LHCN-M2 (cell line): Measurements from ENCODE around the gene KANSL1. TPM values are rescaled to one million over a fixed set of nuclear protein-coding genes. Genes with fewer than 3 reads are reported as not detected.
A peak's percentile ranks its signal among the peaks of the same experiment; 100 is the strongest.

Experiments
- DNase-seq: peaks from one replicate; pipeline ENCODE4 v3.0.0-alpha.2; 2012; ENCODE audit warnings: low read depth
- total RNA-seq: library from RNA; depleted of rRNA; stranded (reverse); fragments of >200 nt; gene quantifications from 2 replicates; pipeline ENCODE4 v1.2.3, GENCODE V29; 2014

KANSL1 gene
- total RNA-seq, 1 experiment from 2014 or later: 26.3 TPM

DNA sequence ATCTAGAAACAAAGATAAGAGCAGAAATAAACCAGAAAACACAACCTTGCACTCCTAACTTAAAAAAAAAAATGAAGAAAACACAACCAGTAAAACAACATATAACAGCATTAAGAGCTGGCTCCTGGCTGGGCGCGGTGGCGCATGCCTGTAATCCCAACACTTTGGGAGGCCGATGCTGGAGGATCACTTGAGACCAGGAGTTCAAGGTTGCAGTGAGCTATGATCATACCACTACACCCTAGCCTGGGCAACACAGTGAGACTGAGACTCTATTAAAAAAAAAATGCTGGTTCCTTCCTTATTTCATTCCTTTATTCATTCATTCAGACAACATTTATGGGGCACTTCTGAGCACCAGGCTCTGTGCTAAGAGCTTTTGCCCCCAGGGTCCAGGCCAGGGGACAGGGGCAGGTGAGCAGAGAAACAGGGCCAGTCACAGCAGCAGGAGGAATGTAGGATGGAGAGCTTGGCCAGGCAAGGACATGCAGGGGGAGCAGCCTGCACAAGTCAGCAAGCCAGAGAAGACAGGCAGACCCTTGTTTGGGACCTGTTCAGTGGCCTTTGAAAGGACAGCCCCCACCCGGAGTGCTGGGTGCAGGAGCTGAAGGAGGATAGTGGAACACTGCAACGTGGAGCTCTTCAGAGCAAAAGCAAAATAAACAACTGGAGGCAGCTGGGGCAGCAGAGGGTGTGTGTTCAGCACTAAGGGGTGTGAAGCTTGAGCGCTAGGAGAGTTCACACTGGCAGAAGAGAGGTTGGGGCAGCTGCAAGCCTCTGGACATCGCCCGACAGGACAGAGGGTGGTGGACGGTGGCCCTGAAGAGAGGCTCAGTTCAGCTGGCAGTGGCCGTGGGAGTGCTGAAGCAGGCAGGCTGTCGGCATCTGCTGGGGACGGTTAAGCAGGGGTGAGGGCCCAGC lies 191.6 kb downstream of the KANSL1 start:
- no peak for DNase-seq

DNA sequence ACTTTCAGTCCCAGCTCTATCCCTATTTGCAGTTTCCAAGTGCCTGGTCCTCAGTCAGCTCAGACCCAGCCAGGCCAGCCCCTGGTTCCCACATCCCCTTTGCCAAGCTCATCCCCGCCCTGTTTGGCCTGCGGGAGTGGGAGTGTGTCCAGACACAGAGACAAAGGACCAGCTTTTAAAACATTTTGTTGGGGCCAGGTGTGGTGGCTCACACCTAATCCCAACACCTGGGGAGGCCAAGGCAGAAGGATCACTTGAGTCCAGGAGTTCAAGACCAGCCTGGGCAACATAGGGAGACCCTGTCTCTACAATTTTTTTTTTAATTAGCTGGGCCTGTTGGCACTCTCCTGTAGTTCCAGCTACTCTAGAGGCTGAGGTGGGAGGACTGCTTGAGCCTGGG lies 192.5 kb downstream of the KANSL1 start:
- DNase-seq: no peak

DNA sequence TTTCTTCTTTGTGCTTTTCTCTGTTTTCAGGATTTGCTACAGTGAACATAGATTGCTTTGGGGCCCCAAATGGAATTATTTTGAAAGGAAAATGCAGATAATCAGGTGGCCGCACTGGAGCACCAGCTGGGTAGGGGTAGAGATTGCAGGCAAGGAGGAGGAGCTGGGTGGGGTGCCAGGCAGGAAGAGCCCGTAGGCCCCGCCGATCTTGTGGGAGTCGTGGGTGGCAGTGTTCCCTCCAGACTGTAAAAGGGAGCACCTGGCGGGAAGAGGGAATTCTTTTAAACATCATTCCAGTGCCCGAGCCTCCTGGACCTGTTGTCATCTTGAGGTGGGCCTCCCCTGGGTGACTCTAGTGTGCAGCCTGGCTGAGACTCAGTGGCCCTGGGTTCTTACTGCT lies 192.9 kb downstream of the KANSL1 start:
- DNase-seq: no peak

DNA sequence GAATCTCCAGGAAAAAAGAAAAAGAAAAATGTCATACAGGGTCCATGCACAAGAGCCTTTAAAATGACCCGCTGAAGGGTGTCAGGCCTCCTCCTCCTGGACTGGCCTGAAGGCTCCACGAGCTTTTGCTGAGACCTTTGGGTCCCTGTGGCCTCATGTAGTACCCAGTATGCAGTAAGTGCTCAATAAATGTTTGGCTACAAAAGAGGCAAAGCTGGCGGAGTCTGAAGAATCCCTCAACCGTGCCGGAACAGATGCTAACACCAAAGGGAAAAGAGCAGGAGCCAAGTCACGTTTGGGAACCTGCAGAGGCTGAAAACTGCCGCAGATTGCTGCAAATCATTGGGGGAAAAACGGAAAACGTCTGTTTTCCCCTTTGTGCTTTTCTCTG lies 193.3 kb downstream of the KANSL1 start:
- no peak for DNase-seq

DNA sequence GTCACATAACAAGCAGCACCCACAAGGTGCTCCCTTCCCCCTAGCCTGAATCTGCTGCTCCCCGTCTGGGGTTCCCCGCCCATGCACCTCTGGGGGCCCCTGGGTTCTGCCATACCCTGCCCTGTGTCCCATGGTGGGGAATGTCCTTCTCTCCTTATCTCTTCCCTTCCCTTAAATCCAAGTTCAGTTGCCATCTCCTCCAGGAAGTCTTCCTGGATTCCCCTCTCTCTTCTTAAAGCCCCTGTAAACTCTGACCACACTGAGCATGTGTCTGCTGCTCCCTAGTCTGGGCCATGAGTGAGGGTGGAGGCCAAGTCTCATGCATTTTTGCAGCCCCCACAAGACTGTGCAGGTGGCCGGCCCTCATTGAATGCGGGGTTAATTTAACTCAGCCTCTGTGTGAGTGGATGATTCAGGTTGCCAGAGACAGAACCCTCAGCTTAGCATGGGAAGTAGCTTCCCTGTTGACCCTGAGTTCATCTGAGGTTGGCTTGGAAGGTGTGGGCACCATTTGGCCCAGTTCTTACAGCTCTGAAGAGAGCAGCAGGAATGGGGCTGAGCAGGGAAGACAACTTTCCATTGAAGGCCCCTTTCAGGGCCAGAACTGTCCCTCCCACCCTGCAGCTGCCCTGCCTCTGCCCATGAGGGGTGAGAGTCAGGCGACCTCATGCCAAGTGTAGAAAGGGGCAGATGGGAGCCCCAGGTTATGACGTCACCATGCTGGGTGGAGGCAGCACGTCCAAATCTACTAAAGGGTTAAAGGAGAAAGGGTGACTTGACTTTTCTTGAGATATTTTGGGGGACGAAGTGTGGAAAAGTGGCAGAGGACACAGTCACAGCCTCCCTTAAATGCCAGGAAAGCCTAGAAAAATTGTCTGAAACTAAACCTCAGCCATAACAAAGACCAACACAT lies 194.0 kb downstream of the KANSL1 start, which contains the start of gene STH:
STH (plus strand) TSS at position 264 of the 913 bp plus-strand sequence; CDS start at position 294, 30 bp downstream.
- no peak for DNase-seq

DNA sequence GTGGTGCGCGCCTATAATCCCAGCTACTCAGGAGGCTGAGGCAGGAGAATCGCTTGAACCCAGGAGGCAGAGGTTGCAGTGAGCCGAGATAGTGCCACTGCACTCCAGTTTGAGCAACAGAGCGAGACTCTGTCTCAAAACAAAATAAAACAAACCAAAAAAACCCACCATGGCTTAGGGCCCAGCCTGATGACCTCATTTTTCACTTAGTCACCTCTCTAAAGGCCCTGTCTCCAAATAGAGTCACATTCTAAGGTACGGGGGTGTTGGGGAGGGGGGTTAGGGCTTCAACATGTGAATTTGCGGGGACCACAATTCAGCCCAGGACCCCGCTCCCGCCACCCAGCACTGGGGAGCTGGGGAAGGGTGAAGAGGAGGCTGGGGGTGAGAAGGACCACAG lies 195.6 kb downstream of the KANSL1 start:
- peak; percentile 30 for DNase-seq

DNA sequence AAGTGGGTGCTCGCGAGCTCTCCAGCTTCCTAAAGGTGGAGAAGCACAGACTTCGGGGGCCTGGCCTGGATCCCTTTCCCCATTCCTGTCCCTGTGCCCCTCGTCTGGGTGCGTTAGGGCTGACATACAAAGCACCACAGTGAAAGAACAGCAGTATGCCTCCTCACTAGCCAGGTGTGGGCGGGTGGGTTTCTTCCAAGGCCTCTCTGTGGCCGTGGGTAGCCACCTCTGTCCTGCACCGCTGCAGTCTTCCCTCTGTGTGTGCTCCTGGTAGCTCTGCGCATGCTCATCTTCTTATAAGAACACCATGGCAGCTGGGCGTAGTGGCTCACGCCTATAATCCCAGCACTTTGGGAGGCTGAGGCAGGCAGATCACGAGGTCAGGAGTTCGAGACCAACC lies 196.1 kb downstream of the KANSL1 start:
- no peak for DNase-seq

DNA sequence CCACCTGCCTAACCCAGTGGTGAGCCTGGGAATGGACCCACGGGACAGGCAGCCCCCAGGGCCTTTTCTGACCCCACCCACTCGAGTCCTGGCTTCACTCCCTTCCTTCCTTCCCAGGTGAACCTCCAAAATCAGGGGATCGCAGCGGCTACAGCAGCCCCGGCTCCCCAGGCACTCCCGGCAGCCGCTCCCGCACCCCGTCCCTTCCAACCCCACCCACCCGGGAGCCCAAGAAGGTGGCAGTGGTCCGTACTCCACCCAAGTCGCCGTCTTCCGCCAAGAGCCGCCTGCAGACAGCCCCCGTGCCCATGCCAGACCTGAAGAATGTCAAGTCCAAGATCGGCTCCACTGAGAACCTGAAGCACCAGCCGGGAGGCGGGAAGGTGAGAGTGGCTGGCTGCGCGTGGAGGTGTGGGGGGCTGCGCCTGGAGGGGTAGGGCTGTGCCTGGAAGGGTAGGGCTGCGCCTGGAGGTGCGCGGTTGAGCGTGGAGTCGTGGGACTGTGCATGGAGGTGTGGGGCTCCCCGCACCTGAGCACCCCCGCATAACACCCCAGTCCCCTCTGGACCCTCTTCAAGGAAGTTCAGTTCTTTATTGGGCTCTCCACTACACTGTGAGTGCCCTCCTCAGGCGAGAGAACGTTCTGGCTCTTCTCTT lies 196.8 kb downstream of the KANSL1 start:
- no peak for DNase-seq

DNA sequence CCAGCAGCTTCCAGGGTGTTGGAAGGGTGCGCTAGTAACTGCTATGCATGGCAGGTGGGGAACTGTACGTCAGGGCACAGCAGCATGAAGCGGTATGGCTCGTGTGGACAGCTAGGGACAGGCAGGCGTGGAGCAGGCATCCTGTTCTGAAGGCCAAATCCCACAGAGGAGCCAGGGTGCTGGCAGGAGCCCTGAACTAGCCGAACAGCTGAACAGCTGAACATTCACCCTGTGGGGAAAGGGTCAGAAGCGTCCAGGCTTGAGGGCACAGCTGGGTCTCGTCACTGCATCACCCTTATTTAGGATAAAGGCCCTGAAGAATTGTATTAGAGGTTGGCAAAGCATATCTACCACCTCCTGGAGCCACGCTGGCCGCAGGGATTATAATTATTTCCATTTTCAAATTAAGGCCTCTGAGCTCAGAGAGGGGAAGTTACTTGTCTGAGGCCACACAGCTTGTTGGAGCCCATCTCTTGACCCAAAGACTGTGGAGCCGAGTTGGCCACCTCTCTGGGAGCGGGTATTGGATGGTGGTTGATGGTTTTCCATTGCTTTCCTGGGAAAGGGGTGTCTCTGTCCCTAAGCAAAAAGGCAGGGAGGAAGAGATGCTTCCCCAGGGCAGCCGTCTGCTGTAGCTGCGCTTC lies 197.5 kb downstream of the KANSL1 start:
- DNase-seq: peak; percentile 72

DNA sequence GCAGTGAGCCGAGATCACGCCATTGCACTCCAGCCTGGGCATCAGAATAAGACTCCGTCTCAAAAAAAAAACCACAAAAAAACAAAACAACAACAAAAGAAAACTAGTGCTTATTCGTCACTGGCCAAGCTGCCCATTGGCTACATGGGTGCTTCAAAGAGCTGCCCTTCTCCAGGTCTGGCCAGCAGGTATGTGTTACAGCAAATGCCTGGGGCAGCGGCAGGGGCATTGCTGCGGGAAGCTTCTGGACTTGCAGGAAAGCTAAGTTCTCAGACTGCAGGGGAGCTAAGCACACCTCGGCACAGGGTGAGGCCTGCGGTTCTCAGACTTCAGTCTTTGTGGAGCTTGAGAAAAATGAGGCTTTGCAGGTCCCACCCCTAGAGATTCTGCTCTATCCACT lies 198.2 kb downstream of the KANSL1 start:
- DNase-seq: no peak

DNA sequence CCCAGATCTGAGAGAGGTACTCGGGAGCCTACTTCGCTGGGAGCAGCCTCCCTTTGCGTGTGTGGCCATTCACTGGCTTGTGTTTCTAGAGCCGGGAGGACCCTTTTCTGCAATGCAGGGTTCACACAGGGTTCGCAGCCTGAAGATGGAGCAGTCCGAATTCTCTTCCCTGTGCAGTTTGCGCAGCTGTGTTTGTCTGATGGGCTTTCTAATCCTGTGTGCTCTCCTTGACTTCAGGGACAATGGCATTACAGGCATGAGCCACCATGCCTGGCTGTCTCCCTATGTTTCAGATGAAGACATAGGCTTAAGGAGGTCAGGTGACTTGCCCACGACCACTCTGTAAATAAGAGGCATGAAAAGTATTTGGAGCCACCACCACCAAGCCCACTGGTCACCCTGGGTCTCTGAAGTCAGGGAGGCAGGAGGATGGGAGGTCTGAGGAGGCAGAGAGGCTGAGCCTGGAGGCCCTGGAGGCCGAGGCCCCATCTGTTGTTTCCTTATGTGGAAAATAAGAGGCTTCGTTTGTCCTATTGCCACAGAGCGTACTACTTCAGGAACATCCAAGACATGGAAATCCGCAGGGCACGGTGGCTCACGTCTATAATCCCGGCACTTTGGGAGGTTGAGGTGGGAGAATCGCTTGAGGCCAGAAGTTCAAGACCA lies 199.1 kb downstream of the KANSL1 start:
- no peak for DNase-seq

DNA sequence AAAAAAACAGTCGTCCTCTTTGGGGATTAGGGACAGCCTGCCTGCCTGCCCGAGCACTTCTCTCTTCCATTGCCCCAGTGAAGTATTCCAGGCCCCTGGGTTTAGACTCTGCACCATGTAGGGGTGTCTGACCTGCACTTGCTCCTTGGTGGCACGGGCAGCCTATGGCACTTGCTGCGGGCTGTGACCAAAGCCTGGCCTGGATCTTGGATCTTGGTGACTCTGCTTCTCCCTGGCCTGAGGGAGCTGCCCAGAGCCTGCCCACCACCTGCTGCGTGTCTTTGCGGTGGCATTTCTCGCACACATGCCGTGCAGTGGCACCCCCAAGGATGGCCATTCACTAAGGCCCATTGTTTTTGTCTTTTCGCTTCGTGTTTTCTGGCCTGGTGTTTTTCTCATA lies 200.3 kb downstream of the KANSL1 start:
- DNase-seq: no peak

DNA sequence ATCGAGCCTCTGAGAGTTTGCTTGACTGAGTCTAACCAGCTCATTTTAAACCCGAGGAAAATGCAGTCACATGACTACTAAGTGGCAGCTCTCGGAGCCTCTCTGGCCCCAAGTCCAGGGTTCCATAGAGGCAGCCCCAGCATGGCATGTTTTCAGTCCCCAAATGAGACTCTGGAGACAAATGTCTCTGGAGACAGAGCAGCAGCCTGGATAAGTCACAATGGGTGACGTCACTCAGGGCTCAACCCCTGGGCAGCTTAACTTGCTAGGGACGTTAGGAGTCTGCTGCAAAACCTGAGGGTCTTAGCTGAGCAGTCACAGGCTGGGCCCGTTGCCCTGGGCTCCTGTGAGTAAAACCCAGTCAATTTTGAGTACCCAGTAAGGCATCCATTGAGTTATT lies 201.1 kb downstream of the KANSL1 start:
- no peak for DNase-seq

DNA sequence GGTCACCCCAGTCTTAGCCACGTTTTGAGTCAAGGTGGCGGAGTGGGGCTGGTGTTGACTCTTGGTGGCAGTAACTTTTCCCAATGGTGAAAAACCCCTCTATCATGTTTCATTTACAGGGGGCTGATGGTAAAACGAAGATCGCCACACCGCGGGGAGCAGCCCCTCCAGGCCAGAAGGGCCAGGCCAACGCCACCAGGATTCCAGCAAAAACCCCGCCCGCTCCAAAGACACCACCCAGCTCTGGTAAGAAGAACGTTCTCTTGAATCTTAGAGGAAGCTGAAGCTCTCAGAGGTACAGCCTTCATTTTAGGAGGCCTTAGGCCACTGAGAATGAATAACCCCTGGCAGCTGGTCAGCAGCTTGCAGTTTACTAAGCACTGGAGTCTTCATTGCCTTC lies 201.9 kb downstream of the KANSL1 start:
- DNase-seq: no peak

DNA sequence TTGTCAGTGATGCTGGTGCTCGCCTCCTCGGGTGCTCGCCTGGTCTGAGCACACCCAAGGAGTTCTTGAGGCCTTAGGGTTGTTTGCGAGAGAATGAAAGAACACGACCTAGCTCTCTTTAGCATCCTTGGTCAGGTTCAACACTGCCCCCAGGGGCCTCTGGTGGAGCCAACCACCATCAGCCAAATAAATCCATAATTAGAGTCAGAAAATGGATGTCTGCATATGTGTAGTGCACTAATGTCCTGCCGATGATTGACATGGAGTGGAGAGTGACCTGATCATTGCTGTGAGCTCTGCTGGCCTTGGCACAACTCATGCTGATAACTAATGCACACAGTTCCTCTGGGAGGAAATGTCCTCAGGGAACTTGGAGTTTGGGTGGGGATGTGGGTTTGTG lies 202.3 kb downstream of the KANSL1 start:
- no peak for DNase-seq

DNA sequence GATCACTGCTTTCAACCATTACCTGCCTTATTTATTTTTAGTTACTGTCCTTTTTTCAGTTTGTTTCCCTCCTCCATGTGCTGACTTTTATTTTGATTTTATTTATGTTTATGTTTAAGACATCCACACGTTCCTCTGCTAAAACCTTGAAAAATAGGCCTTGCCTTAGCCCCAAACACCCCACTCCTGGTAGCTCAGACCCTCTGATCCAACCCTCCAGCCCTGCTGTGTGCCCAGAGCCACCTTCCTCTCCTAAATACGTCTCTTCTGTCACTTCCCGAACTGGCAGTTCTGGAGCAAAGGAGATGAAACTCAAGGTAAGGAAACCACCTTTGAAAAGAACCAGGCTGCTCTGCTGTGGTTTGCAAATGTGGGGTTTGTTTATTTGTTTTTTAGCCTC lies 203.5 kb downstream of the KANSL1 start:
- no peak for DNase-seq

DNA sequence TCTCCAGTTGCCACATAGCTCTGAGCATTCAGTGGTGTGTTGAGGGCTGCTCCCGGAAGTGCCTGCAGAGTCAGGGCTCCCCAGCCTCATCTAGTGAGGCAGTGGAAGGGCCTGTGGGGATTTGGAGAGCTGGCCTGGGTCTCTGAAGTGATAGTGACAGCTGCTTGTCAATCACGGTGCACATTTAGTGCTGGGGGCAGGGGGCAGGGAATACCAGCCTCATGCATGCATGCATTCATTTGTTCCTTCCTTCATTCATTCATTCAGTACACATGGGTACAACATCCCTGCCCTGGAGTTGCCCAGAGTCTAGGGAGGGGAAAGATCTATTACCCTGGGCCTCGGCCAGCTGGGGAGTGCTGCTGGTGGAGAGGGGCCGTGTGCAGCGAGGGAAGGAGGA lies 205.5 kb downstream of the KANSL1 start:
- no peak for DNase-seq

DNA sequence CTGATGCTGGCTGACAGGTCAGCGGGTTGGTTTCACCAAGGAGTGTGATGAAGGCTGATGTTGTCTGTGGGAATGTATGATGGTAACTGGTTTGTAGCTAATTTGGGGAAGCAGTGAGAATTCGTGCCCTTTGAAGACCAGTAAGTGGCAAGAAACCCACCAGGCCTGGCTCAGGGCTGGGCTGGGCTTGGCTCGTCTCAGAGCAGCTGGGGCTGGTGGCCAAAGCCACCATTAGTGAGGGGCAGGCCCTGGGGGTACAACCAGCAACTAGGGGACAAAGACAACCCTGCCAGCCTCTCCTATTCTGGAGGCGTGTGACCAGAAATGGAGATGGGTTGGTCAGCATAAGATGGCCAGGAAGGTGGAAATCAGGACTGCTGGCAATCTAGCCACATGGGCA lies 207.2 kb downstream of the KANSL1 start:
- no peak for DNase-seq

DNA sequence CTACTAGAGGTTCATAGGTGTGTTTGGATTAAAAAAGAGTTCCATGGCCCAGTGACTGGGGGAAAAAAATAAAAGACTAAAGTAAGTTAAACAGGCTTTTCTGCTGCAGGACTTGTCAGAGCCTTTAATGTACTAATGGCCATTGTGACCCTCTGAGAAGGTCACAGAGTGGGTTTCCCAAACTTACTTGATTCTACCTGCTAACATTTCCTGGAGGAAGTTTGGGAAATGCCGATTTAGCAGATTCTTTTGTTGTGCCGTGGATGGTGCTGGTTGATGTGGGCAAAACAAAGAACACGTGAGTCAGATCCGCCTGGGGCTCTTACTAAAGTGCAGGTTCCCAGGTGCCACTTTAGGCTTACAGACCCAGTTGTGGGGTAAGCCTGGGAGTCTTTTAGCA lies 207.8 kb downstream of the KANSL1 start:
- no peak for DNase-seq

DNA sequence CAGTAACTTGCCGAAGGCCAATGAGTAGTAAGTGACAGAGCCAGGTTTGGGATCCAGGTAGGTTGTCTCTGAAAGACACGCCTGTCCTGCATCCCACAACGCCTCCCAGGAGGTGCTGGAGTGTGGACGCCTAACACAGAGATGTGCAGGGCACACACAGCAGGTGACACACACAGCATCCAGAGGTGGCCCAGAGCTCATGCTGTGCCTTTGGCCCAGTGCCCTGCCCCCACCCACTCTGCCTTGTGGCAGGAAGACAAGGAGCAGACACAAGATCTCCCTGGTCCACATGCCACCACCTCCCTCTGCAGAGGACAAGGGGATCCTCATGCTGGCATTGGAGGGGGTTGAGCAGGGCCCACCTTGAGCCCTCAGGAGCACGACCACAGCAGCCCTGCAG lies 208.9 kb downstream of the KANSL1 start:
- DNase-seq: no peak
